Measurements from ENCODE around the gene SULT2B1. TPM values are rescaled to one million over a fixed set of nuclear protein-coding genes. Genes with fewer than 3 reads are reported as not detected.

SULT2B1 gene
- total and polyA plus RNA-seq, 2 experiments from 2014 or later, result not detected

- no peak overlapping the region for H3K9ac ChIP-seq
- no peak overlapping the region for H3K27ac ChIP-seq
- in situ Hi-C loops (cut with MboI), result no loop called here
- H3K36me3 ChIP-seq (ENCODE audit: low read depth), result no peaks in the 10 kb centered on the region
- DNase-seq, result peak; percentile 81
- H3K4me1 ChIP-seq (ENCODE audit: insufficient read depth), result 0 out of 2 replicates have a peak, but pooled peaks cover 17% of the 10 kb centered on the region
- no peaks in the 10 kb centered on the region for H3K9me3 ChIP-seq (ENCODE audit: low read depth)
- no peak for TF ChIP-seq EZH2 (IDR thresholded peaks at IDR 0.05; ENCODE audit: insufficient read depth, poor library complexity, severe bottlenecking)
- no peak for TF ChIP-seq EZH2phosphoT487 (IDR thresholded peaks at IDR 0.05; ENCODE audit: insufficient read depth, low read depth)
- no peaks in the 10 kb centered on the region for H3K9me2 ChIP-seq (ENCODE audit: insufficient read depth)
- no peaks in the 10 kb centered on the region for H4K20me1 ChIP-seq (ENCODE audit: insufficient read depth)
- 4 to 6% methylated on average over 21 to 25 of the region's 25 CpGs for WGBS, 2 experiments (ENCODE audit: low coverage in 1 of 2, low lambda C conversion rate in 2 of 2, missing lambda C conversion rate in 2 of 2)
- H3F3A ChIP-seq (ENCODE audit: insufficient read depth), result peaks cover 7% of the 10 kb centered on the region; the same call in 1 of the 2 replicates
- peak overlapping the region; percentile 96 for H3K4me2 ChIP-seq (ENCODE audit: unreplicated experiment)
- H3K27me3 ChIP-seq (replicated peaks; ENCODE audit: insufficient read depth), result no peaks in the 10 kb centered on the region
- H2AFZ ChIP-seq, result peak overlapping the region; percentile 93
- H3K4me3 ChIP-seq, result peak overlapping the region; percentile 73; the same call in 1 of the 2 replicates
- no peaks in the 10 kb centered on the region for H3K79me2 ChIP-seq (ENCODE audit: insufficient read depth)
These were observed 93.1 kb downstream of the SULT2B1 start for GRCh38 chr19:48644839-48645619.

DNA sequence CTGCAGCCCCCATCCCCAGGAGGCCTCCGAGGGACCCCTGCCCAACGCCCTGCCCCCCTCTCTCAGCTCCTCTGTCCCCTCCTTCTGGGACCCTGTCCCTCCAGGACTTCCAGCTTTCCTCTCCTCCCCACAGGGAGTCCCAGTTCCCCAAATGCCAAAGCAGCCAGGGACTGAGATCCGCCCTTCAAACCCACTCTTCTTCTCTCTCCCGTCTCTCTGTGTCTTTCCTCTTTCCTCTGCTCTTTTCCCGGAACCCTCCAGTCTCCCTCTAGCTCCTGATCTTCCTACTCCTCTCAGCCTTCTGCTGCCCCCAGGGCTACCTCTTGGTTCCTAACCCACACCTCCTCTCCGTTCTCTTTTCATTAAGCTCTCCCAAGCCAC lies 93.6 kb downstream of the SULT2B1 start:
- H3K79me2 ChIP-seq (ENCODE audit: insufficient read depth), result no peaks in the 10 kb centered on the region
- H3K4me2 ChIP-seq (ENCODE audit: unreplicated experiment), result peak overlapping the region; percentile 96
- no peaks in the 10 kb centered on the region for H4K20me1 ChIP-seq (ENCODE audit: insufficient read depth)
- H3K4me1 ChIP-seq (ENCODE audit: insufficient read depth), result 0 out of 2 replicates have a peak, but pooled peaks cover 17% of the 10 kb centered on the region
- H3K9me2 ChIP-seq (ENCODE audit: insufficient read depth), result no peaks in the 10 kb centered on the region
- H3F3A ChIP-seq (ENCODE audit: insufficient read depth), result peaks cover 7% of the 10 kb centered on the region; the same call in 1 of the 2 replicates
- TF ChIP-seq EZH2phosphoT487 (IDR thresholded peaks at IDR 0.05; ENCODE audit: insufficient read depth, low read depth) (no peak), EZH2 (IDR thresholded peaks at IDR 0.05; ENCODE audit: insufficient read depth, poor library complexity, severe bottlenecking) (no peak)
- H3K27ac ChIP-seq, result no peak overlapping the region
- no peaks in the 10 kb centered on the region for H3K36me3 ChIP-seq (ENCODE audit: low read depth)
- in situ Hi-C loops (cut with MboI), result no loop called here
- DNase-seq, result no peak
- H3K27me3 ChIP-seq (replicated peaks; ENCODE audit: insufficient read depth), result no peaks in the 10 kb centered on the region
- peak overlapping the region; percentile 27; the same call in 1 of the 2 replicates for H3K9ac ChIP-seq
- H2AFZ ChIP-seq, result peak overlapping the region; percentile 93
- H3K4me3 ChIP-seq, result peak overlapping the region; percentile 73
- 1 to 5% methylated on average over 4 to 6 of the region's 6 CpGs for WGBS, 2 experiments (ENCODE audit: low coverage in 1 of 2, low lambda C conversion rate in 2 of 2, missing lambda C conversion rate in 2 of 2)
- H3K9me3 ChIP-seq (ENCODE audit: low read depth), result no peaks in the 10 kb centered on the region

DNA sequence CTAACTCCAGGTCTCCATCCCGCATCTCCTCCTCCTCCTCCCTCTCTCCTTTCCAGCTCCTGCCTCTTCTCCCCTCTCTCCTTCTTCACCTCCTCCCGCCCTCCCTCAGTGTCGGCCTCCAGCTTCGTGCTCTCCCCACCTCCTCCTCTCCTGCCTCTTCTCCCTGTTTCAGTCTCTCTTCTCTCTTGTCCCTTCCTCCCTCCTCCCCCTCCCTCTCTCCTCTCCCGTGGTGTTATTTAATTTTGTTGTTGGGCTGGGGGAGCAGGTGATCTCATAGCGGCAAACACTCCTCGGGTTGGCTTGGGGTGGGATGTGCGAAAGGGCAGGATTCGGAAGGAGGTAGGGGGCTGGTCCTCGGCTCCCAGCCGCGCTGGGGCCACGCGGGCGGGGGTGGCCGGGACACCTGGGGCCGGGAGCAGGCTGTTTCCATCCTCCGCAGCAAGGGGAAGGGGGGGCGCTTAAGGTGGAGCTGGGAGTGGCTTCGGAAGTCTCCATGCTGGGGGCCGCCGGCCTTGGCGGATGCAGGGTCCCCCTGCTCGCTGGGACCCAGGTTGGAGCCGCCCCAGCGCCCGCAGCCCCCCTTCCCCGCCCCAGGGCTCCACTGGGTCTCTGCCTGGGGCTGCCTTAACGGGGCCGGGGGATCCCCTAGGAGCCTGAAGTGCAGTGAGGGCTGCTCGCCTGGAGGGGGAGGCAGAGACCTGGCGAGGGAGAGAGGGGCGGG lies 94.2 kb downstream of the SULT2B1 start, which contains the start of gene CA11:
CA11 (minus strand) TSS at position 187 of the 721 bp plus-strand sequence. CDS start 555 bp downstream, outside the sequence.
- Histone ChIP-seq H3K9ac (peak within 1 kb of the TSS; percentile 27), H4K20me1 (ENCODE audit: insufficient read depth) (no peaks in the 10 kb centered on the region), H3K36me3 (ENCODE audit: low read depth) (no peaks in the 10 kb centered on the region), H3K4me3 (peak within 1 kb of the TSS; percentile 73), H3K4me1 (ENCODE audit: insufficient read depth) (0 out of 2 replicates have a peak, but pooled peaks cover 17% of the 10 kb centered on the region), H3K9me2 (ENCODE audit: insufficient read depth) (no peaks in the 10 kb centered on the region), H3F3A (ENCODE audit: insufficient read depth) (peaks cover 7% of the 10 kb centered on the region; the same call in 1 of the 2 replicates), H3K4me2 (ENCODE audit: unreplicated experiment) (peak within 1 kb of the TSS; percentile 96), H3K27ac (no peak within 1 kb of the TSS), H3K27me3 (replicated peaks; ENCODE audit: insufficient read depth) (no peaks in the 10 kb centered on the region), H2AFZ (peak within 1 kb of the TSS; percentile 93), H3K79me2 (ENCODE audit: insufficient read depth) (no peaks in the 10 kb centered on the region), H3K9me3 (ENCODE audit: low read depth) (no peaks in the 10 kb centered on the region)
- DNase-seq, result peak; percentile 87
- no peak for TF ChIP-seq EZH2 (IDR thresholded peaks at IDR 0.05; ENCODE audit: insufficient read depth, poor library complexity, severe bottlenecking)
- WGBS, 2 experiments (ENCODE audit: low coverage in 1 of 2, low lambda C conversion rate in 2 of 2, missing lambda C conversion rate in 2 of 2), result 1 to 4% methylated on average over 13 to 33 of the region's 33 CpGs
- in situ Hi-C loops (cut with MboI), result no loop called here

GRCh38 chr19:48646722-48647216 lies 94.8 kb downstream of the SULT2B1 start:
- Histone ChIP-seq H3K9me3 (ENCODE audit: low read depth) (no peaks in the 10 kb centered on the region), H3K27me3 (replicated peaks; ENCODE audit: insufficient read depth) (no peaks in the 10 kb centered on the region), H3K27ac (no peak overlapping the region), H3F3A (ENCODE audit: insufficient read depth) (peaks cover 7% of the 10 kb centered on the region; the same call in 1 of the 2 replicates), H3K9ac (no peak overlapping the region), H3K4me2 (ENCODE audit: unreplicated experiment) (peak overlapping the region; percentile 96), H3K4me1 (ENCODE audit: insufficient read depth) (0 out of 2 replicates have a peak, but pooled peaks cover 17% of the 10 kb centered on the region), H3K79me2 (ENCODE audit: insufficient read depth) (no peaks in the 10 kb centered on the region), H3K36me3 (ENCODE audit: low read depth) (no peaks in the 10 kb centered on the region), H3K4me3 (peak overlapping the region; percentile 73), H3K9me2 (ENCODE audit: insufficient read depth) (no peaks in the 10 kb centered on the region), H4K20me1 (ENCODE audit: insufficient read depth) (no peaks in the 10 kb centered on the region), H2AFZ (peak overlapping the region; percentile 93)
- DNase-seq, result no peak
- 11 to 60% methylated on average over 2 to 10 of the region's 10 CpGs for WGBS, 2 experiments (ENCODE audit: low coverage in 1 of 2, low lambda C conversion rate in 2 of 2, missing lambda C conversion rate in 2 of 2)
- TF ChIP-seq EZH2phosphoT487 (IDR thresholded peaks at IDR 0.05; ENCODE audit: insufficient read depth, low read depth) (no peak), EZH2 (IDR thresholded peaks at IDR 0.05; ENCODE audit: insufficient read depth, poor library complexity, severe bottlenecking) (no peak)
- in situ Hi-C loops (cut with MboI), result no loop called here
